Gastroesophageal sphincter (tissue), 4 donors: ENCODE measurements around the gene MEX3C. TPM values are rescaled to one million over a fixed set of nuclear protein-coding genes. Genes with fewer than 3 reads are reported as not detected.

ENCODE experiments used
- ATAC-seq: fragments of 150-250 bp; one replicate; pipeline ENCODE4 v1.9.1; 2016; ENCODE audit warnings: mild to moderate bottlenecking, moderate library complexity
- H3K27ac ChIP-seq, 4 donors: fragments of 200-600 bp; sonication (generic) in 3 of 4; 1 replicate in 3 of 4; 2 replicates in 1 of 4; pipeline ENCODE4 v1.5.1; 2016 to 2019
- H3K27me3 ChIP-seq: fragments of 200-600 bp; sonication (generic); one replicate; pipeline ENCODE4 v1.5.1; 2019
- H3K36me3 ChIP-seq, 2 donors: fragments of 200-600 bp; sonication (generic); one replicate each; pipeline ENCODE4 v1.5.1; 2019; ENCODE audit warnings: control low read depth in 1 of 2
- H3K4me1 ChIP-seq, 3 donors: fragments of 200-600 bp; sonication (generic); 1 replicate in 2 of 3; 2 replicates in 1 of 3; pipeline ENCODE4 v1.5.1; 2016 to 2019; ENCODE audit warnings: control low read depth in 2 of 3
- H3K4me3 ChIP-seq, 2 donors: fragments of 200-600 bp; sonication (generic); one replicate each; pipeline ENCODE4 v1.5.1; 2019; ENCODE audit warnings: mild to moderate bottlenecking in 1 of 2, moderate library complexity in 1 of 2
- H3K9me3 ChIP-seq, 3 donors: fragments of 200-600 bp; sonication (generic); one replicate each; pipeline ENCODE4 v1.5.1; 2017 to 2019; ENCODE audit warnings: control low read depth in 2 of 3
- CTCF ChIP-seq, 4 experiments: fragments of 200-600 bp in 2 of 4; fragments of 450-650 bp in 2 of 4; sonication (generic) in 1 of 4; IDR thresholded peaks; one replicate each; pipeline ENCODE4 v1.5.1; 2017 to 2019; ENCODE audit warnings: antibody characterized with exemption in 4 of 4, mild to moderate bottlenecking in 2 of 4, moderate library complexity in 2 of 4
- EP300 ChIP-seq: sonication (generic); formaldehyde crosslinking; IDR thresholded peaks from one replicate; pipeline ENCODE4 v1.6.1; 2017; ENCODE audit warnings: antibody characterized with exemption, mild to moderate bottlenecking
- POLR2A ChIP-seq, 2 donors: fragments of 450-650 bp; IDR thresholded peaks; one replicate each; pipeline ENCODE4 v1.6.1; 2017; ENCODE audit warnings: antibody characterized with exemption in 2 of 2, mild to moderate bottlenecking in 2 of 2, moderate library complexity in 1 of 2
- POLR2AphosphoS5 ChIP-seq: sonication (generic); formaldehyde crosslinking; IDR thresholded peaks from one replicate; pipeline ENCODE4 v1.6.1; 2017; ENCODE audit warnings: antibody characterized with exemption
- WGBS, 2 donors: methylation state at CpG; one replicate each; pipeline ENCODE4 v1.1.5; 2018; ENCODE audit warnings: low coverage in 1 of 2; 5-methylcytosine and 5-hydroxymethylcytosine counted together
- total RNA-seq, 4 donors: library from RNA; depleted of rRNA; stranded (reverse); fragments of >200 nt; gene quantifications; one replicate each; pipeline ENCODE4 v1.1.0, GENCODE V29; 2016

The MEX3C gene
- total RNA-seq, 4 donors from 2014 or later, result 24.7 to 35.2 (median 29.0) TPM

GRCh38 chr18:51135795-51136194 lies 61.7 kb downstream of the MEX3C start:
- WGBS, 2 donors, result 69 to 80% methylated on average over 1 to 5 of the region's 6 CpGs
- Histone ChIP-seq H3K4me3 (no peak overlapping the region), H3K27me3 (peaks cover 7% of the 10 kb centered on the region), H3K36me3 (no peaks in the 10 kb centered on the region), H3K4me1 (no peaks in the 10 kb centered on the region), H3K27ac (no peak overlapping the region), H3K9me3 (no peaks in the 10 kb centered on the region)
- ATAC-seq, result no peak
- TF ChIP-seq POLR2AphosphoS5 (no peak), POLR2A (IDR thresholded peaks at IDR 0.05) (no peak), CTCF (IDR thresholded peaks at IDR 0.05) (no peak), EP300 (no peak)

GRCh38 chr18:51135364-51135763 lies 62.1 kb downstream of the MEX3C start:
- H3K36me3 ChIP-seq, result no peaks in the 10 kb centered on the region
- WGBS, 2 donors, result 87 to 91% methylated on average over 9 of the region's 9 CpGs
- TF ChIP-seq EP300, result no peak
- TF ChIP-seq POLR2A (IDR thresholded peaks at IDR 0.05), result no peak
- TF ChIP-seq CTCF (IDR thresholded peaks at IDR 0.05), result no peak
- no peak for TF ChIP-seq POLR2AphosphoS5
- H3K9me3 ChIP-seq, result no peaks in the 10 kb centered on the region
- no peak overlapping the region for H3K27ac ChIP-seq
- no peaks in the 10 kb centered on the region for H3K4me1 ChIP-seq
- no peak for ATAC-seq
- H3K27me3 ChIP-seq, result peaks cover 7% of the 10 kb centered on the region
- no peak overlapping the region for H3K4me3 ChIP-seq

GRCh38 chr18:51134721-51135120 lies 62.8 kb downstream of the MEX3C start:
- H3K4me1 ChIP-seq, result no peaks in the 10 kb centered on the region
- WGBS, 2 donors, result 93 to 94% methylated on average over 3 to 4 of the region's 4 CpGs
- H3K27me3 ChIP-seq, result peaks cover 7% of the 10 kb centered on the region
- no peak overlapping the region for H3K27ac ChIP-seq
- no peaks in the 10 kb centered on the region for H3K36me3 ChIP-seq
- no peaks in the 10 kb centered on the region for H3K9me3 ChIP-seq
- ATAC-seq, result no peak
- TF ChIP-seq POLR2AphosphoS5, result no peak
- no peak for TF ChIP-seq EP300
- TF ChIP-seq POLR2A (IDR thresholded peaks at IDR 0.05), result no peak
- no peak for TF ChIP-seq CTCF (IDR thresholded peaks at IDR 0.05)
- H3K4me3 ChIP-seq, result no peak overlapping the region

- TF ChIP-seq POLR2A (IDR thresholded peaks at IDR 0.05) (no peak), EP300 (no peak), CTCF (IDR thresholded peaks at IDR 0.05) (no peak), POLR2AphosphoS5 (no peak)
- Histone ChIP-seq H3K27me3 (peaks cover 7% of the 10 kb centered on the region), H3K4me3 (no peak overlapping the region), H3K27ac (no peak overlapping the region), H3K36me3 (no peaks in the 10 kb centered on the region), H3K9me3 (no peaks in the 10 kb centered on the region), H3K4me1 (no peaks in the 10 kb centered on the region)
- no peak for ATAC-seq
- 61% methylated on average over 8 of the region's 12 CpGs; no CpG with 5 or more reads in 1 of the 2 donors for WGBS, 2 donors
These were observed 63.8 kb downstream of the MEX3C start for GRCh38 chr18:51133580-51134160.

- no peak for ATAC-seq
- no peak overlapping the region for H3K4me3 ChIP-seq
- H3K27ac ChIP-seq, result no peak overlapping the region
- 40 to 60% methylated on average over 1 to 2 of the region's 6 CpGs for WGBS, 2 donors
- H3K4me1 ChIP-seq, result no peaks in the 10 kb centered on the region
- TF ChIP-seq CTCF (IDR thresholded peaks at IDR 0.05) (no peak), POLR2AphosphoS5 (no peak), POLR2A (IDR thresholded peaks at IDR 0.05) (no peak), EP300 (no peak)
- H3K36me3 ChIP-seq, result no peaks in the 10 kb centered on the region
- H3K27me3 ChIP-seq, result peaks cover 7% of the 10 kb centered on the region
- no peaks in the 10 kb centered on the region for H3K9me3 ChIP-seq
These were observed 65.1 kb downstream of the MEX3C start for GRCh38 chr18:51132256-51132935.
